HUDEP-2 (cell line): ENCODE data around the gene CNKSR3.

Experiments
- DNase-seq, 76 experiments: peaks; one replicate each; lab custom pipeline; 2025; ENCODE audit not compliant: unreplicated experiment in 76 of 76; lab: John Stamatoyannopoulos, UW

CNKSR3 gene

DNA sequence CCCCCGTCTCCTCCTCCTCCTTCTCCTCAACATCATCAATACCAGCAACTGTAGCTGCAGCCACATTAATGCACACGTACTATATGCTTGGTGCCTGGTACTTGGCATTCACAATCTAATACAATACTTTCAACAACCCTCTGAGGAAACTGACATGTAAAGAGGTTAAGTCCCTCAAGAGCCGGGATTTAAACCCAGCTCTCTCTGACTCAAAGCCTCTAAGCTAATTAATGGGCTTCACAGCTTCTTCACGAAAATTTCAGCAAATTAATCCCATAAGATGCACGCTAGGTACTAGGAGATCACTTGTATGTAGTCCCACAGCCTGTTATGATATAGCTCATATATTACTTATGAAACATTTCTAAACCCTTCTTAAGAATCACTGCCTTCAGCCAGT, 80.8 kb downstream of the CNKSR3 start:
- no peak for DNase-seq

DNA sequence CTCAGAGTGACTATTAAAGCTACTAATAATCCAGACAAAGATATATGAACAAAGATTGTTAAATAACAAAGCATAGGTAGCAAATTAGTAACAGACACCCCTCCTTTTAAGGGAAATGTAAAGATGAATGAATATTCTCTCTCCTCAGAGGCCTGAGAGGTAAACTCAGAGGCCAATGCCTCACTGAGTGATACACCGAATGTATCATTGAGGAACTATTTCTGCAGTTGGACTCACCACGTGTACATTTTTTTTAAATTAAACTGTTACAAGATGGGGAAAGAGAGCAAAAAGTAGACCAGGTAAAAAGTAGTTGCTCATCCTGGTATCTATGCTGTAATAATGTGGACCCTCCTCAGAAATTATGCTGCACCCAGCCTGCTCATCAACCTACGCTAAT, 81.6 kb downstream of the CNKSR3 start:
- DNase-seq: no peak

DNA sequence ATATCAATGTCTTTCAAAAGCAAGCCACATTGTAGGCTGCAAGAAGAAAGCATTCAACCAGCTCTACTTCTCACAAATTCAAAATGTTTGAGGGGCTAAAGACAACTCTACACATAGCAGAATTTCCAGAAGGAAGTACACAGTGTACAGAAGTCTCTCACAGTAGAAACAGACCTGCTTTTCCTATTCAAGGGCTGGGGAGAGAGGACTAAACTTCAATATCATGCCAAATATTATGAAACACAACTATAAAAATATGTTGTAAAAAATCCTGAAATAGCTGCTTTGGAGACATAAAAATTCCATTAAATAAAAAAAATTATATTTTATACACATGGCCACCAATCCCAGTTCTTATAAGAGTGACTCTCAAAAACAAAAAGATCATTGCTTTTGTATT, 83.0 kb downstream of the CNKSR3 start:
- DNase-seq: no peak

DNA sequence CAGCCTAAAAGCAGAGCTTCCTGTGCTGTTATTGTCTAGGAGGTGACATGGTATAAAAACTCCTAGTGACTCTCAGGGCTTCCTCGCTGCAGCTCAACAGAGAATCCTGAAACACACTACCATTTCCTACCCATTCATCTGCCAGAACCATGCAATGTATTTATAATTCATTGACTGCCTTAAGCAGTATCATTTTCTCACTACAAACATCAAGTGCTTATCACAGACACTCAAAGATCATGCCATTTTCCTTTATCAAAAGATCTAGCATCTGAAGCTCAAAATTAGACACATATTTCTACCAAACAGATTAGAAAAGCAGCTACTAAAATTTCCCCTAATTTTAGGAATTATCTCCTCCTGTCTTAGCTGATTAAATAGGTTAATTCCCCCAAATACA, 83.5 kb downstream of the CNKSR3 start:
- no peak for DNase-seq

GRCh38 chr6:154425034-154425433, 85.5 kb downstream of the CNKSR3 start:
- DNase-seq: no peak

GRCh38 chr6:154414021-154414813, 96.3 kb downstream of the CNKSR3 start:
- DNase-seq: no peak

DNA sequence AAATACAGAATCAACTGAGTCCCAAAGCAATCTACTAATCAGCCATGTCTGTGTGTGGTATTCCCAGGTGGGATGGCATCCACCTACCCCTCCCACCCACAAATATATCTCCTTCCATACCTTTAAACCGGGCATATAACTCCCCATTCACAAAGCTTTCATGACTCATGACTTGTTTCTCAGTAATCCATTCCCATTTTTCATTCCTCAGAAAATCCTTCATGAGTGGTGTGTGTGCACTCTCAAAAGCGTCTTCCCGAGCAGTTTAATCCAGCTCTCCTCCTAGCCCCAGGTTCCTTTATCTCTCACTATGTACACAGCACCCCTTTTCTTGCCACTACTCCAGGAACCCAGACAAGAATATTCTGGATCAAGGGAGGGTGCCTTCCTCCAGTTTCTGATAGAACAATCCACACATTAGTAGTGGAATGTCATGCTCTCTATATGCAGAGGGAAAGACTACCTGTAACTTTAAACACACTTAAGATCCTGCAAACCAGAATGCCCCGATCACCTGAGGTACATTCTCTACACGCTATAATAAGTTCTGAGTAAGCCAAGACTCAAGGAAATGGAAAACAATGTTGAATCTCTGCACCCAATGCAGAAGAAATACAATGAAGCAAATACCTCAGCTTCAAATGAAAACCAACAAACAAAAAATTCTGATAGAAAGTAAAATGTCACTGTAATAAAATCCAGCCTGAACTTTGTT, 98.2 kb downstream of the CNKSR3 start:
- DNase-seq: no peak

- DNase-seq: no peak
Measured at GRCh38 chr6:154411076-154411475, 99.4 kb downstream of the CNKSR3 start.

- DNase-seq: no peak
Measured at GRCh38 chr6:154410619-154411072, 99.8 kb downstream of the CNKSR3 start.

GRCh38 chr6:154408891-154409500, 101.5 kb downstream of the CNKSR3 start:
- DNase-seq: no peak

DNA sequence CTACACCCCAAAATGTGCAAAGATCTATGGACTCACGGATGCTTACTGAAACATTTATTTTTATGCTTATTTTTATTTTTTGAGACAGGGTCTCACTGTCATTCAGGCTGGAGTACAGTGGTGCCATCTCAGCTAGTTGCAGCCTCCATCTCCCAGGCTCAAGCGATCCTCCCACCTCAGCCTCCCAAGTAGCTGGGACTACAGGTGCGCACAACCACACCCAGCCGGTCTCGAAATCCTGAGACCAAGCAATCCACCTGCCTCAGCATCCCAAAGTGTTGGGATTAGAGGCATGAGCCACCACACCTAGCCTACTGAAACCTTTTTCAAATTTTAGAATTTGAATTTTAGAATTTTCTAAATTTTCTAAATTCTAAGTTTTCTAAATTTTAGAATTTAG, 103.0 kb downstream of the CNKSR3 start:
- no peak for DNase-seq

GRCh38 chr6:154406869-154407268, 103.6 kb downstream of the CNKSR3 start:
- no peak for DNase-seq

DNA sequence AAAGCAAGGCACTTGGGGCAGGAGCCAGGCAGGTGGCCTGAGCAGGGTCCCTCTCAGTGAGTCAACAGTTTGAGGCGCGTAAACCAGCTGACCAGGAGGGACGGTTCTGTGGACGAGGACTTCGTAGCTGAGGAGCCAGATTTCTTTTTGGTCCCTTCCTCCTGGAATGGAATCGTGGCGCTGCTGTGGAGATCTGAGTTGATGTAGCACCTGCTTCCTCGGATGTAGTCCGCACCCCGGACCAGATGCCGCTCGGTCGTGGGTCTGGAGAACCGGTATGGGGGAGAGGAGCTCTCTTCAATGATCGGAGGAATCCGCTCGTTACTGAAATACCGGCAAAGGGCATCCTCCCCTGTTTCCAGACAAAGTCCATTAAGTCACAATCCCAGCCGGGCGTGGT, 104.2 kb downstream of the CNKSR3 start:
- no peak for DNase-seq

- no peak for DNase-seq
Measured at GRCh38 chr6:154404791-154405400, 105.6 kb downstream of the CNKSR3 start.

- peak in 72 of 76 experiments; percentile 16 to 85 (median 62) for DNase-seq
Measured at GRCh38 chr6:154403788-154404187, 106.7 kb downstream of the CNKSR3 start.

DNA sequence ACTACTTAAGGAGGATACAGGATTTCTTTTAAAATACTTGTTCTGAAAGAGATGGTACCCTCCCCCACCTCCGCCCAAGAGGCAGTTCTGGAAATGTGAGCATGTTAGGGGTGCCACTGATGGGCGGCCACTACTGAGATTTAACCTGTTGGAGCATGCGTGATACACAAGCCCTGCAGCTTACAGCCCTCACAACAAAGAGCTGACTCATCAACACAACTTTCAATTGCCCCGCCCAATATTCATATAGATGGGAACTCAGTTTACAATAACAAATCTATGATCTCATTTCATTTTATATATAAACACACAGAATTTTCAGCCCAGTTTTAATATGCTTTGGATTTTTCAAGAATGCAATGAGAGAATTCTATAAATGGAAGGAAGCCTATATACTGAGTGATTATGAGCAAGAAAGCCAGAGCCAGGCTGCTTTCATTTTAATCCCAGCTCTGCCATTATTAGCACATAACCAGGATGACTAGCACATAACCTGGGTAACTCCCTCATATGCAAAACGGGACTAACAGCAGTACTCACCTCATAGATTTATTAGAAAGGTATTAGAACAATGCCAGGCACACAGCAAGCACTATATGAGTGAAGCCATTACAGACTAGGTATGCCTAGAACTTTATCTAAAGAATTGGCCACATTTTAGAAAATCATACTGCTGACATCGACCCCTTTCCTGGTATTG, 108.3 kb downstream of the CNKSR3 start:
- no peak for DNase-seq

- DNase-seq: no peak
Measured at GRCh38 chr6:154399097-154399496, 111.4 kb downstream of the CNKSR3 start.

- DNase-seq: no peak
Measured at GRCh38 chr6:154397491-154398195, 112.8 kb downstream of the CNKSR3 start.

DNA sequence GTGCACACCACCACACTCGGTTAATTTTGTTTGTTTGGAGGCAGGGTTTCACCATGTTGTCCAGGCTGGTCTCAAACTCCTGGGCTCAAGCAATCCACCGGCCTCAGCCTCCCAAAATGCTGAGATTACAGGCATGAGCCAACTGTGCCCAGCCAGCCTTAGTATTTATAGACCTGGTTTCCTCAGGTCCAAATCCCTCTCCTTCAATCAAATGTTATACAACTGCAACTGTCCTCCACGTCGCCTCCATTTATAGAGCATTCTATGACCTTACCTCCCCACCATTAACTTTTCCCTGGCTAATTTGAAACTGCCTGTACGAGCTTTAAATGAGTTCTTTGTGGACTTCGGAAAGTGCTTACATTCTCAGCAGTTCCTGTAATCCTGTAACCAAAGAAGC, 114.6 kb downstream of the CNKSR3 start:
- DNase-seq: no peak

DNA sequence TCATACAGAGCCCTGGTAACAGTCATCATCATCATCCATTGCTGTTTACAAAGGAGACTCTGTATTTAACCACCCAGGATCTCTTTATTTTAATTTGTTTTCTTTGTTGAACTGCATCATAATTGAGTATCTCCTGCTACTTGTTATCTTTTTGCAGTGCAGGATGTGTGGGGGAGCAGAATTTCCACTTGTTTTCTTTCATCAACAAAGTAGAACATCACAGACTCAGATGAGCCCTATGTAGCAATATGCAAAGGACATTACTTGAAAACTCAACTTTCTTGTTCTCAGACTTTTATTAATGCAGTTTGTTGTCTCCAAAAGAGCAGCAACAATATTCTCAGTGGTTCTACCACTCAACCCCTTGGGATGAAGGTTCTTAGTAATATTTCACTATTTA, 115.2 kb downstream of the CNKSR3 start:
- DNase-seq: no peak
